OCI-LY3 (cell line): ENCODE measurements around the gene CSRP1.
"Not testable (repeated sequence)": the region's sequence is repeated elsewhere in the genome, so short reads cannot be mapped to it uniquely, and the experiment has no call there.

Experiments
- H2AFZ ChIP-seq: fragments of 200-600, 300-600 bp; shearing (Covaris generic); 2 replicates; pipeline ENCODE4 v1.6.0; 2014; ENCODE audit warnings: antibody characterized with exemption, low read depth, low read length
- H3K27ac ChIP-seq: fragments of 200-600, 300-600 bp; sonication (generic); 2 replicates; pipeline ENCODE4 v1.5.1; 2014; ENCODE audit warnings: mild to moderate bottlenecking, low read length, moderate library complexity, mixed read lengths
- H3K27me3 ChIP-seq: fragments of 200-600, 300-600 bp; sonication (generic); 2 replicates; pipeline ENCODE4 v1.6.1; 2014; ENCODE audit warnings: low read depth, low read length, mixed read lengths
- H3K36me3 ChIP-seq: fragments of 200-600, 300-600 bp; sonication (generic); replicated peaks from 2 replicates; pipeline ENCODE3; 2014; ENCODE audit warnings: low read depth, low read length, mixed read lengths
- H3K4me1 ChIP-seq: fragments of 300-600, 200-600 bp; sonication (generic); 2 replicates; pipeline ENCODE4 v1.6.1; 2014; ENCODE audit warnings: low read length, mixed read lengths
- H3K4me2 ChIP-seq: fragments of 200-600, 300-600 bp; sonication (generic); 2 replicates; pipeline ENCODE4 v1.6.1; 2014; ENCODE audit warnings: low read length, mixed read lengths
- H3K4me3 ChIP-seq: fragments of 300-600, 200-600 bp; sonication (generic); 2 replicates; pipeline ENCODE4 v1.5.1; 2014; ENCODE audit warnings: antibody characterized with exemption, mild to moderate bottlenecking, low read length, moderate library complexity
- H3K79me2 ChIP-seq: fragments of 300-600, 200-600 bp; shearing (Covaris generic); 2 replicates; pipeline ENCODE4 v1.6.1; 2014; ENCODE audit warnings: mild to moderate bottlenecking, low read length, mixed read lengths
- H3K9ac ChIP-seq: fragments of 300-600, 200-600 bp; shearing (Covaris generic); 2 replicates; pipeline ENCODE4 v1.6.0; 2014; ENCODE audit warnings: mild to moderate bottlenecking, low read length, moderate library complexity
- H3K9me3 ChIP-seq: fragments of 200-600, 300-600 bp; shearing (Covaris generic); 2 replicates; pipeline ENCODE4 v1.6.1; 2014; ENCODE audit warnings: low read length, mixed read lengths; ENCODE audit not compliant: insufficient read depth
- H4K20me1 ChIP-seq: fragments of 200-600, 300-600 bp; sonication (generic); 2 replicates; pipeline ENCODE4 v1.6.1; 2016; ENCODE audit warnings: low read length, mixed read lengths; ENCODE audit not compliant: insufficient read depth
- CTCF ChIP-seq: fragments of 200-600, 300-600 bp; sonication (generic); IDR thresholded peaks from 2 replicates; pipeline ENCODE4 v1.5.1; 2014; ENCODE audit warnings: antibody characterized with exemption, low read length, low read depth
- EZH2phosphoT487 ChIP-seq: fragments of 200-600 bp; shearing (Covaris generic); IDR thresholded peaks from 2 replicates; pipeline ENCODE4 v1.6.1; 2018; ENCODE audit warnings: antibody characterized with exemption, mixed run types, low read depth

CSRP1 gene

GRCh38 chr1:201476670-201477344 lies 30.1 kb downstream of the CSRP1 start:
- Histone ChIP-seq H3K4me2 (no peak overlapping the region), H3K79me2 (no peaks in the 10 kb centered on the region), H3K4me1 (peaks cover 20% of the 10 kb centered on the region), H4K20me1 (no peaks in the 10 kb centered on the region), H3K27me3 (peaks cover 31% of the 10 kb centered on the region), H3K9ac (no peak overlapping the region), H3K27ac (no peak overlapping the region), H2AFZ (no peak overlapping the region), H3K36me3 (no peaks in the 10 kb centered on the region), H3K9me3 (no peaks in the 10 kb centered on the region), H3K4me3 (no peak overlapping the region)
- TF ChIP-seq CTCF = no peak
- TF ChIP-seq EZH2phosphoT487 = no peak

DNA sequence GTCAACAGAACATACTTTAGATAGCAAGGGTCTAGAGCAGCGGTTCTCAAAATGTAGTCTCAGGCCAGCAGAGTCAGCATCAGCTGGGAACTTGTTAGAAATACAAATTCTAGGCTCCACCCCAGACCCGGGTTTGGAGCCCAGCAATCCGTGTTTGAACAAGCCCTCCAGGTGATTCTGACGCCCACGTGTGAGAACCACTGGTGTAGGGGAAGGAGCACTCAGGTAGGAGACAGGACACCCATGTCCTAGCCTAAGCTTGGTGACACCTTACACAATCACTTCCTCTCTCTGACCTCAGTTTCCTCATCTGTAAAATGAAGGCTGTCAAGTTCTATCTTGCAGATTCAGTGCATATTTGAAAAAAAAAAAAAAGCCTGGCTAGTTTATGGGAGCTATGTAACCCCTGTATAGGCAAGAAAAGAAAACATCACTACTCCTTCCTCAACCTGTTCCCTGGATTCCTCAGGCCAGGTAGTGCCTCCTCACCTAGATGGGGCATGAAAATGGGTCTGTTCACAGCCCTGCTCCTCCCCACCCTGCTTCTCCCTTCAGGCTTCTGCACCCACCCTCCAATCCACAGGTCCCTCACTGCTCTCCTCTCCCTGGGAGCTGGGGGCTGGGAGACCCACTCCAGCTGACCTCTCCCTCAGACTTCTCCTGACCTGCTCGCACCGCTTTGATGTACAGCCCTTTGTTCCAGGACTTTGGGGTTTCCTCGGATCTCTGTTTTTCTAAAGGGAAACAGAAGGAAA lies 30.8 kb downstream of the CSRP1 start:
- Histone ChIP-seq H3K9ac (no peak overlapping the region), H3K27me3 (peaks cover 36% of the 10 kb centered on the region), H3K4me2 (no peak overlapping the region), H3K36me3 (no peaks in the 10 kb centered on the region), H3K4me1 (peaks cover 13% of the 10 kb centered on the region), H3K27ac (no peak overlapping the region), H2AFZ (no peak overlapping the region), H3K4me3 (no peak overlapping the region), H3K9me3 (no peaks in the 10 kb centered on the region), H4K20me1 (no peaks in the 10 kb centered on the region), H3K79me2 (no peaks in the 10 kb centered on the region)
- TF ChIP-seq CTCF (no peak), EZH2phosphoT487 (no peak)

- no peak overlapping the region for H3K4me2 ChIP-seq
- no peak overlapping the region for H2AFZ ChIP-seq
- no peak for TF ChIP-seq CTCF
- TF ChIP-seq EZH2phosphoT487 = no peak
- no peaks in the 10 kb centered on the region for H3K79me2 ChIP-seq
- peaks cover 8% of the 10 kb centered on the region for H3K4me1 ChIP-seq
- H3K27me3 ChIP-seq = peaks cover 41% of the 10 kb centered on the region
- H3K9me3 ChIP-seq = no peaks in the 10 kb centered on the region
- no peak overlapping the region for H3K4me3 ChIP-seq
- no peaks in the 10 kb centered on the region for H3K36me3 ChIP-seq
- no peak overlapping the region for H3K9ac ChIP-seq
- H3K27ac ChIP-seq = no peak overlapping the region
- H4K20me1 ChIP-seq = no peaks in the 10 kb centered on the region
Observed at GRCh38 chr1:201475130-201475529, 31.8 kb downstream of the CSRP1 start.

DNA sequence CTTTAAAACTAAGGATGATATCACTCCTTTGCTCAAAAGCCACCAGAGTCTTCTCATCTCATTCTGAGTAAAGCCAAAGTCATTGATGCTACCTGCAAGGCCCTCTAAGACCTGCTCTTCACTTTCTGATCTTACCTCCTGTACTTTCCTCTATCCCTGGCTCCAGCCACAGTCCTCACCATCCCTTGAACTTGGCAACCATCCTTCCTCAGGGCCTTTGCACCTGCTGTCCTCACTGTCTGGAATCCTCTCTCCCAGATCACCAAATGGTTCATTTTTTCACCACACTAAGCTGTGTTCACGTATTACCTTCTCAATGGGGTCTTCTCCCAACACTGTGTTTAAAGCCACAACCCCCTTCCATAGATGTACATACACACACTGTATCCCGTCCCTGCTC lies 33.6 kb downstream of the CSRP1 start:
- TF ChIP-seq CTCF (no peak), EZH2phosphoT487 (no peak)
- peaks cover 4% of the 10 kb centered on the region; the same call in 1 of the 2 replicates for H3K4me1 ChIP-seq
- H3K27ac ChIP-seq = no peak overlapping the region
- H3K9me3 ChIP-seq = no peaks in the 10 kb centered on the region
- peaks cover 49% of the 10 kb centered on the region for H3K27me3 ChIP-seq
- H3K9ac ChIP-seq = no peak overlapping the region
- no peaks in the 10 kb centered on the region for H3K36me3 ChIP-seq
- no peak overlapping the region for H2AFZ ChIP-seq
- no peaks in the 10 kb centered on the region for H3K79me2 ChIP-seq
- H3K4me2 ChIP-seq = no peak overlapping the region
- no peaks in the 10 kb centered on the region for H4K20me1 ChIP-seq
- no peak overlapping the region for H3K4me3 ChIP-seq

GRCh38 chr1:201472321-201472720 lies 34.6 kb downstream of the CSRP1 start:
- peaks cover 48% of the 10 kb centered on the region for H3K27me3 ChIP-seq
- not testable (repeated sequence) for H3K36me3 ChIP-seq, H3K4me1 ChIP-seq, H4K20me1 ChIP-seq, H3K9me3 ChIP-seq, H2AFZ ChIP-seq, H3K27ac ChIP-seq, H3K4me3 ChIP-seq, H3K9ac ChIP-seq, H3K4me2 ChIP-seq, H3K79me2 ChIP-seq
